NCI-H1105 treated with DMSO at 0.1 percent for 48 hours (cell line): Measurements from ENCODE around the gene VASP.
A peak's percentile ranks its signal among the peaks of the same experiment; 100 is the strongest.
"Not testable (repeated sequence)": the region's sequence is repeated elsewhere in the genome, so short reads cannot be mapped to it uniquely, and the experiment has no call there.

ENCODE experiments used
- DNase-seq: peaks from one replicate; lab custom pipeline; 2025; lab: John Stamatoyannopoulos, UW

Gene VASP

DNA sequence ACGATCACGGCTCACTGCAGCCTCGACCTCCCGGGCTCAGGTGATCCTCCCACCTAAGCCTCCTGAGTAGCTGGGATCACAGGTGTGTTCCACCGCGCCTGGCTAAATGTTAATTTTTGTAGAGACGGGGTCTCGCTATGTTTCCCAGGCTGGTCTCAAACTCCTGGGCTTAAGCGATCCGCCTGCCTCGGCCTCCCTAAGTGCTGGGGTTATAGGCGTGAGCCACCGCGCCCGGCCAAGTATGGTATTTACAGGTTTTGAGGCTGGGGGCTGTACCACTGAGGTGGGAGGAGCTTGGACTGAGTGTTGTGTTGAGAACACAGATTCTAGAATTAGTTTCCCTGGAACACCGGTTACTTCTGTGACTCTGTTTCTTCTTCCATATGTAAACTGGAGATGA, 9.5 kb upstream of the VASP start:
- no peak for DNase-seq

- peak; percentile 13 for DNase-seq
Measured at GRCh38 chr19:45498411-45499195, 8.7 kb upstream of the VASP start, which contains the start of gene PPM1N. TSS of gene PPM1N (plus strand) at chr19:45498443. CDS start at chr19:45498473, 30 bp downstream.

GRCh38 chr19:45499196-45500180, 7.8 kb upstream of the VASP start:
- DNase-seq, result no peak

- DNase-seq, result no peak
Measured at GRCh38 chr19:45500918-45501729, 6.2 kb upstream of the VASP start.

- no peak for DNase-seq
Measured at GRCh38 chr19:45501730-45502014, 5.6 kb upstream of the VASP start.

DNA sequence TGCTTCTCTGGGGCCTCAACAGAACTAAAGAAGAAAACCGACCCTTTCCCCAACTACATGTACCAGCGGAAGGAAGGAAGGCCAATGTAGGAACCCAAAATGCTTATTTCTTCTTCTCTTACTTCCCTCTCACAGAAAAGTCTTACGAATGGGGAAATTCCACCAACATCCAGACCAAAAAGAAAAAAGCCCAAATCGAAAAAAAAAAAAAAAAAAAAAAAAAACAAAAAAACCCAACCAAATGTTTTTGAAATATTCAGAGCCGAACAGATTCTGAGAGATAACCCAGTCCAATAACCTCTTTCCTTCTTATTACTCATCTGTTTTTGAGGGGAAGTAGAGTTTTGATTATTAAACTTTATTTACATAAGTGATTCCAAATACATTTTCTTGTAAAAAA, 5.2 kb upstream of the VASP start:
- no peak for DNase-seq

DNA sequence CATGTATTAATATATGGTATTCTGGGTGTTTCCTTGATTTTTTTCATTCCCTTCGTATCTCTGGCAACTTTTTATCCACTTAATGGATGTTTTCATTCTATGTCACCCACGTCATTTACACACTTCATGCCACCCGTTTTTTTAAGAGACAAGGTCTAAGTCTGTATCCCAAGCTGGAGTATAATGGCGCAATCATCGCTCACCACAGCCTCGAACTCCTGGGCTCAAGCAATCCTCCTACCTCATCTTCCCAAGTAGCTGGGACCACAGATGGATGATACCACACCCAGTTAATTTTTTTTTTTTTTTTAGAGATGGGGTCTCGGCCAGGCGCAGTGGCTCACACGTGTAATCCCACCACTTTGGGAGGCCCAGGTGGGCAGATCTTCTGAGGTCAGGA, 3.4 kb upstream of the VASP start:
- DNase-seq, result no peak

- no peak for DNase-seq
Measured at GRCh38 chr19:45505151-45505995, 1.9 kb upstream of the VASP start.

- no peak for DNase-seq
Measured at GRCh38 chr19:45505996-45506245, 1.4 kb upstream of the VASP start.

DNA sequence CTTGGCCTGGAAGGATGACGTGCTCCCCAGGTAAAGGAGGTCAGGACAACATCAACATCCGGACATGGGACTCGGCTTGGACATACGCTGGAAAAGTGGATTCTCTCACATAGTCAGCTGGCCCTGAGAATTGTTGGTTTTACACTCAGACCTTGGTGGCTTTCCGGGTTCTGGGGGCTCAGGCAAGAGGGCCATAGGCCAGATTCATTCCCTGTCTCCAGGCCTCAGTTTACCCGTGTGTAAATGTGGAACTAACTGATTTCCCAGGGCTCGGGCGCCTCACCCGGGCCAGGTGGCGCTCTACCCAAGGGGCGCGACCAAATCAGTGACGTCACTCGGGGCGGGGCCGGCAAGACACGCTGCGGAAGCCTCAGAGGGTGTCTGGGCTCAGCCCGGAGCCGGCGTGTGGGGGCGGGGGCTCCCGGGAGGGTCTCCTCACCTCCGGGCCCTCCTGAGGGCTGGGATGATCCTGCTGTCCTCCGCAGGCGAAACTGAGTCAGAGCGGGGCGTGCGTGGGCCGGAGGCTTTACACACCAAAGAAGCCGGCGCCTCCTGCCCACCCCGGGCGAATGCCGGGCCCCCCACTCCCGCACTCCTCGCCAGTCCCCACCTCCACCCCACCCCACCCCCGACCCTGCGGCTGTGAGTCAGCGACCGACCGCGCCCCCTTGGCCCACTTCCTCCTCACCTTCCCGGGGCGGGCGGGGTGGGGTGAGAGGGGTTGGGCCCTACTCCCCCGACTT, 862 bp upstream of the VASP start:
- peak; percentile 78 for DNase-seq

DNA sequence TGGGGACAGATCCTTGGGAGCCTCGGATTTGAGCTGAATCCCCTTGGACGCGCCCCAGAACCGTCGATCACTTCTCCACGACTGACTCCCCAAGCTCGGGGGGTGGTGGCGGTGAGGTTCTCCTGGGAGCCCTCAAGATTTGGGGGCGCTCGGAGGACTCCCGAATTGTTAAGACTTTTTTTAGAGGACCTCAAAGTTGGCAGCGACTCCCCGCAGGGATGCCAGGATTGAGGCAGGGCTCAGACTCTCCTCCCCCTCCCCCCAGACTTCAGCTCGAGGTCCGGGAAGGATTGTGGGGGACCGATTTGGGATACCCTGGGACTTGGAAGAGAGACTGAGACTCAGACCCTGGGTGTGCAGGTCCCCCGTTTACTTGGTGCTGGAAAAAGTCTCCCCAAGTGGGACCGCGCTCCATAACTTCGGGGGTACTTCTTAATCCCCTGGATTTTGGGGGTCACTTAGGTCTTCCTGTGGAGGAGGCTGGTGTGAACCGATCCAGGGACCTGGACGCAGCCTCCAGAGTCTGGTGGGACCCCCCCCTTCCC, 665 bp downstream of the VASP start:
- no peak for DNase-seq

DNA sequence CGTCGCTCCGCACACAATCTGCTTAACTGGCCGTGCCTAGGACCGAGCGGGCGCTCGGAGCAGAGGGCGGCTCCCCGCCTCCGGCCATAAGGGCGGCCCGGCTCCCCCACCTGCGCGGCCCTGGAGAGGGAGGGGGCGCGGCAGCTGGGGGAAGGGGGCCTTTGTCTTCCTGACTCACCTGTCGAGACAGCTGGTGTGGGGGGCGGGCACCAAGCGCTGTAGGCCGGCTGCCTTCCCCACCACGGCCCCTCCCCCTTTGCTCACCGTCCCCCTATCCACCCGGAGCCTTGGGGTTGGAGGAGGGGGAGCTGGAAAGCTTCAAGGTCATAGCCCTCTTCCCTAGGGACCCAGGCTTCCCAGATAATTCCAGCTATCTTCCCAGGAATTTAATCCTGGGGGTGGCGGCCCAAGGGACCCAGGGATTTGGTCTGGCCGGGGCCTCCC, 1.2 kb downstream of the VASP start:
- peak; percentile 72 for DNase-seq

DNA sequence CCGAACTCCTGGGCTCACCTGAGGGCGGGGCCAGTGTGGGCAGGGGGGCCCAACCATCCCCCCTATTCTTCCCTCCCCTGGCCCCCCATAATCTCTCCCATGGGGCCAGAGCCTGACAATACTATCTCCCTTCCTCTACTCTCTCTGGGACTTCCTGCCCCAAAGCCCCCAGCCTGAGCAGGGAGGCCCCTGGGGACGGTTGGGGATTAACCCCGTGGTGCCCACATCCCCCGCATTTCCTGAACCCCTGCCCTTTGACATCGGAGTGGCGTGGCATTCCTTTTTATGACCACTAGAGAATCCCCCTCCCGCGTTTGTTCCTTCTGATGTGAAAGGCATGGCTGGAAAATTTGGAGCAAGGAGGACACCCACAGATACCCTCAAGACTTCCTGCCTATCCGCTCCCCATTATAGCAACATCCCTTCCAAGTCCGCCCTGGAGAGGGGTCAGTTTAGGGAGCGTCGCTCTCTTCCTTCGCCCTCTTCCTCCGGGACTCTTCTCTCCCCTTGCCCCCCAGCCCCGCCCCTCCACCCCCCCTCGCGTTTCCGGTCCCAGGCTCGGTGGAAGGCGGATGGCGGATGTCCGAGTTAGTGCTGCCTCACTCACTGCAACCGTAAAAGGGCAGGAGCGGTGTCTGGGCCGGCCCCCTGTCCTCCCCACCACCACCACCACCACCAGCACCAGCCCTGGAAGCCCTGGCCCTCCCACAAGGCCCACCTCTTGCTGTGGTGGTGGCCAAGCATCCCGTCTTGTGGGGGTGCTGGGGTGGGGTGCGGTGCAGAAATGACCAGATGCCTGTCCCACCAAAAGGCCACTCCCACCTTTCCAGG, 1.8 kb downstream of the VASP start:
- DNase-seq, result no peak

- no peak for DNase-seq
Measured at GRCh38 chr19:45509692-45510015, 2.4 kb downstream of the VASP start.

DNA sequence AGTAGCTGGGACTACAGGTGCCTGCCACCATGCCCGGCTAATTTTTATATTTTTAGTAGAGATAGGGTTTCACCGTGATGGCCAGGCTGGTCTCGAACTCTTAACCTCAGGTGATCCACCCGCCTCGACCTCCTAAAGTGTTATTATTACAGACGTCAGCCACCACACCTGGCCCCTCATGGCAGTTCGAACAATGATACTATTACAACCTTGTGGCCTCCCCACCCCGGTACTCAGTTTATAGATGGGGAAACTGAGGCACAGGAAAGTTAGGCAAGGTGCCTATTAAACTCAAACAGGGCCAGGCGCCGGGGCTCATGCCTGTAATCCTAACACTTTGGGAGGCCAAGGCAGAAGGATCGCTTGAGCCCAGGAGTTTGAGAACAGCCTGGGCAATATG, 3.1 kb downstream of the VASP start:
- DNase-seq, result not testable (repeated sequence)

DNA sequence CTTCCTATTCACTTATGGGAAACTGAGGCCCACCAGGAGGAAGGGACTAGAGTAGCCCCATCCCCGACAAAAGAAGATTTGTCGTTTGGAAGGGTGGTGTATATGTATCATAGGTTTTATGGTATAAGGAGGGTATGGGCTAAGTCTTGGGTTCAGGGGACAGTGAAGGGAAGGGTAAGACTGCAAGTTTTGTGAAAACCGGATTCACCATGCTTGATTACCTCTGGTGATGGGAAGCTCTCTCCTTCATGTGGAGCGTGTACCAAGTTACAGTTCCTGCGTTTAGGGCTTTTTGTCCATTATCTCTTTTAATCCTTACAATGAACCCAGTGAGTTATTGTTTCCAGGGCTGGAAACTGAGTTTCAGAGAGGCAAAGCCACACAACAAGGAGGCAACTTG, 3.8 kb downstream of the VASP start:
- no peak for DNase-seq

DNA sequence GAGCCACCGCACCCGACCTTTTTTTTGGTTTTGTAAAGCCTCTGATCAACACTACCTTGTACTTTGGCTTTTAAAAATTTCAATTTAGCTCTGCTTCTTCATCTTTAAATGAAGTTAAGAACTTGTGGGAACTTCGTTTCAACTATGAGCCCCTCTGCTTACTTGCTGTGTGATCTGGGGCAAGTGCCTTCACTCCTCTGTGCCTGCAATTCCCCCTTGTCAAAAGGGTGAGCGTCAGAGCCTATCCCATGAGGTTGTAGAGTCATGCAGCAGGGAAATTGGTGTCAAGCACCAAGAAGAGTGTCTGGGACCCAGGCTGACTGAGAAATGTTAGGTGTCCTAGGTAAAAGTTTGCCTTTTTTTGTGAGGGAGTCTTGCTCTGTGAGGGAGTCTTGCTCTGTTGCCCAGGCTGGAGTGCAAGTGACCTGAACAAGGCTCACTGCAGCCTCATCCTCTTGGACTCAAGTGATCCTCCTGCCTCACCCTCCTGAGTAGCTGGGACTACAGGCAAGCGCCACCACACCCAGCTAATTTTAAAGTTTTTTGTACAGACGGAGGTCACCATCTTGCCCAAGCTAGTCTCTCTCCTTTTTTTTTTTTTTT, 5.7 kb downstream of the VASP start:
- no peak for DNase-seq

DNA sequence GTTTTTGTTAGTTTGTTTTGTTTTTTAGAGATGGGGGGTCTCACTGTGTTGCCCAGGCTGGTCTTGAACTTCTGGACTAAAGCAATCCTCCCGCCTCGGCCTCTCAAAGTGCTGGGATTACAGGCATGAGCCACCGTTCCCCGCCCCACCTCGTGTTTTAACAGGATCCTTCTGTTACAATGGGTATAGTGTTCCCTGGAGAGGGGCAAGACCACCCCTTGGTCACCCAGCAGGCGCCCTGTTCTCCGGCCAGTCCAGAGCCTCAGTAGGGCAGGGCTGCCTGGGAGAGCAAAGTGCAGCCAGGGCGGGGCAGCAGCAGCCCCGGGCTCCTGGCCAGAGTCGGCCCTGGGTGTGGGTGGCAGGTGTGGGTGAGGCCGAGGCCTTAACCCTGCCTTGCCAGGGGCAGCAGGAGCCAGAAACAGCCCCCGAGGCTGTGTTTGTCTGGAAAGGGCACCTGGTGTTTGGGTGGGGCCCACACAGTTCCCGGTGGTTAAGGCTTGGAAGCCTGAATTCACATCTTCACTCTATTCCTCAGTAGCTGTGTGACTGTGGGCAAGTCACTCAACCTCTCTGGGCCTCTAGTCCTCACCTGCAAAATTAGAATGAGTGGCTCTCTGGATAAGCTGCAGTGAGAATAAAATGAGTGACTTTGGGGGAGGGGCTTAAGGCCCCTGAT, 7.2 kb downstream of the VASP start:
- DNase-seq, result no peak

DNA sequence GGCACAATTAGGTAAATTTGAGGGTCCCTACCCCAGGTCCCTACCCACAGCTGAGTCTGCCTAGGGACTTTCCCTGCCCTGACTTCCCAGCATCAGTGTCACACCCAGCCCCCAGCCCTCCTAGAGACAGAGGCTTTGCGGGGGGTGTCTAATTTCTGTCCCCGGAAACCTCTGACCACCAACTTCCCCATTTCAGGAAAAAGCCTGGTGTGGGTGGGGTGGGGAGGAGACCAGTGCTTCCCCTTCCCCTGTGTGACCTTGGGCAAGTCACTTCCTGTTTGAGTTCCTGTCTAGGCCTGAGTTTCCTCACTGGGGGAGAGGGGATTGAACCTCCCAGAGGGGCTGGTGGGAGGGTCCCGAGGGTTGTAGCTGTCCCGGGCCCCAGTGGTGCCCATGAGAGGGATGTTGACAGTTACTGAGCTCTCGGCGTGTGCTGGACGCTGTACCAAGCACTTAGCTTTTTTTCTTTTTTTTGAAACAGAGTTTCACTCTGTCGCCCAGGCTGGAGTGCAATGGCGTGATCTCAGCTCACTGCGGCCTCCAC, 7.9 kb downstream of the VASP start:
- DNase-seq, result no peak
